GM12873 (cell line): ENCODE data around the gene SPATA22.

Experiments
- CTCF ChIP-seq: IDR thresholded peaks from 2 replicates; pipeline ENCODE4 v1.5.1; 2012; ENCODE audit warnings: low read depth, mild to moderate bottlenecking, moderate library complexity, low read length, control low read depth; ENCODE audit not compliant: insufficient read depth; ENCODE audit errors: missing control alignments

SPATA22 gene

GRCh38 chr17:3472137-3472536 lies 518 bp upstream of the SPATA22 start:
- no peak for TF ChIP-seq CTCF

GRCh38 chr17:3469529-3469928 lies 2.1 kb downstream of the SPATA22 start:
- TF ChIP-seq CTCF: no peak

DNA sequence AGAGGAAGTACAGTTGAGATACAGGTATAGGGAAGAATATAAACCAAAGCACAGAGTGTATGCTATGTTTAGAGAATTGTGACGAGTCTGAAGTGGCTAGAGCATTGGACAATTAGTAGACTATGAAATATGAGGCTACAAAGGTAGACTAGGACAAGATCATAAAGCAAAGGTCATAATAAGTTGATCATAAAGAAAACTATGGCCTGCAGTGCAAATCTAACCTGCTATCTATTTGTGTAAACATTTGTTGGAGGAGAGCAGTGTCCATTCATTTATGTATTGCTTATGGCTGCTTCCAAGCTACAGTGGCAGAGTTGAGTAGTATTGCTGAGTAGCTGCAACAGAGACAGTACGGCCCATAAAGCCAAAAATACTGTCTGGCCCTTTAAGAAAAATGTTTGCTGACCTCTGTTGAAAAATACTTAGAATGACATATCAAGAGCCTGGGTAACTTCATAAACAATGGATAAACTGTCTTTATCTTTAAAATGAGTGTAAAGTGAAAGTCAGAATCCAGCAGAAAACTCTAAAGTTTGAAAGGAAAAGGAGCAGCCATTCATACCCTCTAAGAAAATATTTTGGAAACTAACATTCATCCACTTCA lies 23.5 kb downstream of the SPATA22 start:
- TF ChIP-seq CTCF: no peak

DNA sequence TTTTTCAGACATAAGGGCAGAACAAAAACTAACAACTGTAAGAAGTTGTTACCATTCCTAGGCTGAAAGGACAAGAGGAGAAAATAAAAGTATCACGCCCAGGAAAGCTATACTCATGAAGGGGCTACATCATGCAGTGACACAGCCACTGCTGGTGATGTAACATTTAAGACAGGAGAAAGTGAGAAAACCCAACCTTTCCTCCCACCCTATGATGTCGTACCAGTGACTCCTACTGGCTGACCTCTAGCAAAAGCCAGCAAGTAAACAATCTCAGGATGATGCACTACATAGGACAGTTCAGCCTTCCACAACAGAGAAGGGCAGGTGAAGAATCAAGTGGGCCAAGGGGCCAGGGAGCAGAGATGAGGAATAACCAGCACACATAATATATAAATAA lies 24.0 kb downstream of the SPATA22 start:
- peak; percentile 34 for TF ChIP-seq CTCF

DNA sequence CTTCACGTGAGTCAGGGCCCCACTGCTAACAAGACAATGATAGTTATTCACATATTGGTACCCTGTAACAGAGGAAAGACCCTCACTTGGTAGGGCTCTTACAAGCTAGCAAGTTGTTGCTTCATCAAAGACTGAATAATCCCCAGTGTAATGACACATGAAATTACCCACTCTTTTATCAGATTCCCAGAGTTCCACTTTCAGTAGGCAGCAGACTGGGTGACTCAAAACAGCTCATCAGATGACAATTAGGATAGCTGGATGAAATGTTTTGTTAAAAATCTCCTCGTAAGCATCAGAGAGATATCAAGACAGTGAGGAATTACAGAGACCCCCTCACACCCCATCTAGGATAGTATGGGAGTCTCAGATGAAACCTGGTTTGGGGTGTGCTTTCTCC lies 31.2 kb downstream of the SPATA22 start:
- no peak for TF ChIP-seq CTCF

DNA sequence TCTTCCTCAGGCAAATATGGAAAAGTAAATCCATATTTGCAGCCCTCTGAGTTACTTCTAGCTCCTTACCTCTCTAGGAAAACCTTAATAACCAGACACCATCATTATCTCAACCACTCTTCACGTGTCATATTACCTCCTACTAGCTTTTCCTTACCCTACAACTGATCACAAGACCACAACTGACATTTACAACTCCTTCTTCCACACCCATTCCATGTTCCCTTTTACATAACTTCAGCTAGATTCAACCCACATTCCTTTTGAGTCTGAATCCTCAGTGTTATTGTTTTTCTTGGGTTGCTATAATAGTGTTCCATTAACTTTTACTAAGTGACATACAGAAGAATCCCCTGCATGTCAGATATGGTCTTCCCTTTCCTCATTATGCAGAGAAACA lies 33.3 kb downstream of the SPATA22 start:
- no peak for TF ChIP-seq CTCF

DNA sequence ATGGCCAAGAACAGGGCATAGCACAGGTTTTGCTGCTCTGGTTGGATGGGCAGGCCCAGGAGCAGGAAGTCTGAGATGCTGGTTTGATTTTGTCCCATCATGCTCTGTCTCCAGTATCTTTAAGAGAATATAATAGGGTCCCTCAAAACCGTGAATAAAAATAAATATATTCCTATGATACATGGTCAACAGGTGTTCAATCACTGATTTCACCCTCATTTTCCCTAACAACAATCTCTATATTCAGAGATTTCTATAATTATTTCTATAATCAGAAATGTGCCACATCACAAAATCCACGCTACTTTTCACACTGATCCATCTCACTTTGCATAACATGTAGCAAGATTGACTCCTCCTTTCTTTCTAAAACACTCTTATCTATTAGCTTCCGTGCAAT lies 37.9 kb downstream of the SPATA22 start, which contains the start of gene OR1E2:
OR1E2 (minus strand) TSS at position 101 of the 400 bp plus-strand sequence; CDS start at position 101, 0 bp downstream.
- no peak for TF ChIP-seq CTCF
